ENCODE measurements around the gene MYL12A.
"Not testable (repeated sequence)": the region's sequence is repeated elsewhere in the genome, so short reads cannot be mapped to it uniquely, and the experiment has no call there.

Gene MYL12A

GRCh38 chr18:3256693-3257626 is 9.4 kb downstream of the MYL12A start:
- no peak for DNase-seq

DNA sequence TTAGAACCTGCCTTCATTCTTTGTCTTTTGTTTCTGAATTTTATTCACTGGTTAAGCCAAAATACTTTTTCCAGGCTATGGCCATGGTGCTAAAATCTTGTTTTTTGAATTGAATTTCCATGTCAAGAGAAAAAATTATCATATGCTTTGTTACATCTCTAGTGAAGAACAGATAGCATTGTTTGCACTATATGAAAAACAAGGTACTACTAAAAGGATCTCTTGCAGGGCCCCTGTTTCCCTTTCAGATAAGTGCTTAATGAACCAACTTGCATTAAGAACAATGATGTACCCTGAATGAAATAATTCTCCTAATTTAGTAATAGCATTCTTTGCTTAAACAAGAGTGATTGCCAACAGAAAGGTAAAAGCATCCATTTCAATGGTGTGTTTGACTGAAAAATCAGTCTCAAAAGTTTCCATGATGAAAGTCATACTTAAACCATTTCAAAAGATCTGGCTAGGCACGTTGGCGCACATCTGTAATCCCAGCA is 10.1 kb downstream of the MYL12A start:
- DNase-seq = no peak

- DNase-seq = no peak
Measured at GRCh38 chr18:3260995-3261372, 13.4 kb downstream of the MYL12A start.

GRCh38 chr18:3261373-3262233 is 14.0 kb downstream of the MYL12A start, which contains the start of gene MYL12B:
TSS of gene MYL12B (plus strand) at chr18:3262133. CDS start at chr18:3272899, 10,766 bp downstream.
- DNase-seq = peak; percentile 75 to 93 (median 89)

- DNase-seq = peak in 2 of 3 experiments; percentile 42 to 47
Measured at GRCh38 chr18:3262234-3263131, 14.9 kb downstream of the MYL12A start.

DNA sequence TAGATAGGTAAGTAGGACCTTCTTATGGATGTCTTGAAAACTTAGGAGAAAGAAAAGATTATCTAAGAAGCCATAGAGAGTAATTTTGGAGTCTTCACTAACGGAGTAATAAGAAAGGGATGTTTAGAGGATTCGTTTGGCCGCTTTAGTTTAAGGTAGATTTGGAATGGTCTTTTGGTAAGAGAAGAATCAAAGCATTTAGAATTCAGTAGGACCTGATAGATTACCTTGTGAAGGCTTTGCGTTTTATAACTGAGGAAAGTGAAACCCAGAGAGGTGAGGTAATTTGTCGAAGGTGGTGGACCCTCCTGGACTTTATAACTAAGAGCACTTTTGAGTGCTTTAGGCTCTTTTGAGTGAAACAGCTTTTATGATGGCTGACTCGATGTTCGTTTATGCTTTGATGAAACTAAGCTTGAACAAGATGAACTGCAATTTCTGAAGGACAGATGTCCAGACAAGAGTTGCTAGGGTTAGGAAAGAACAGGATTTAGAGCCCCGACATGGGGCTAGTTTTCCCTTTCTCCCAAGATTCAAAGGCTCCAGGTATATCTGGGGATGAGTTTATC is 15.6 kb downstream of the MYL12A start:
- no peak for DNase-seq

DNA sequence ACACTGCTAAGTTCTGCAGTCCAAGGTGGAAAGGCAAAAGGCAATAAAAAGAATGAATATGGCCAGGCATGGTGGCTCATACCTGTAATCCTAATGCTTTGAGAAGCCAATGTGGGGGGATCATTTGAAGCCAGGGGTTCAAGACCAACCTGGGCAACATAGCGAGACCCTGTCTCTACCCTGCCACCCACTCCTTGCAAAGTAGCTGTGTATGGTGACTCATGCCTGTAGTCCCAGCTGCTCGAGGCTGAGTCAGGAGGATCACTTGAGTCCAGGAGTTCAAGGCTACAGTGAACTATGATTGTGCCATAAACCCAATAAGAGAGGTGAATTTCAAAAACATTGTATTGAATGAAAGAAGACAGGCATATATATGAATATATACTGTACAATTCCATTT is 16.8 kb downstream of the MYL12A start:
- no peak for DNase-seq

GRCh38 chr18:3265564-3266033 is 18.0 kb downstream of the MYL12A start:
- DNase-seq = no peak

DNA sequence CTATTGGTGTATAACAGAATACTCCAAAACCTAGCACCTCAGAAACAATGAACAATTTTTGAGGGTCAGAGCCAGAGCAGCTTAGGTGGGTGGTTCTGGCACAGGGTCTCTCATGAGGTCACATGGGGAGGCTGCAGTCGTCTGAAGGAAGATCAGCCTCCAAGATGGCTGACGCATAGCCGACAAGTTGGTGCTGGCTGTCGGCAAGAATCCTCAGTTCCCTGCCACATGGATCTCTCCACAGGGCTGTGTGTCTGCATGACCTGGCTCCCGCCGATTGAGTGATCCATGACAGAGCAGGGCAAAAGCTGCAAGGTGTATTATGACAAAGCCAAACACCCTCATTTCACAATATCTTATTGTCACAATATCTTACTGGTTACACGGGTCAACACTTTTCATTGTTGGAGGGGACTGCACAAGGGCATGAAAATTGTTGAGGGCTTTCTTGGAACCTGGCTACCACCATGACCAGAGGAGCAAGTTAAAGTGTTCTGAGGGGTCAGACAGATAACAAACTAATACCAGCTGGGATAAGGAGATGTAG is 18.5 kb downstream of the MYL12A start:
- no peak for DNase-seq

- no peak for DNase-seq
Measured at GRCh38 chr18:3268306-3268705, 20.7 kb downstream of the MYL12A start.

DNA sequence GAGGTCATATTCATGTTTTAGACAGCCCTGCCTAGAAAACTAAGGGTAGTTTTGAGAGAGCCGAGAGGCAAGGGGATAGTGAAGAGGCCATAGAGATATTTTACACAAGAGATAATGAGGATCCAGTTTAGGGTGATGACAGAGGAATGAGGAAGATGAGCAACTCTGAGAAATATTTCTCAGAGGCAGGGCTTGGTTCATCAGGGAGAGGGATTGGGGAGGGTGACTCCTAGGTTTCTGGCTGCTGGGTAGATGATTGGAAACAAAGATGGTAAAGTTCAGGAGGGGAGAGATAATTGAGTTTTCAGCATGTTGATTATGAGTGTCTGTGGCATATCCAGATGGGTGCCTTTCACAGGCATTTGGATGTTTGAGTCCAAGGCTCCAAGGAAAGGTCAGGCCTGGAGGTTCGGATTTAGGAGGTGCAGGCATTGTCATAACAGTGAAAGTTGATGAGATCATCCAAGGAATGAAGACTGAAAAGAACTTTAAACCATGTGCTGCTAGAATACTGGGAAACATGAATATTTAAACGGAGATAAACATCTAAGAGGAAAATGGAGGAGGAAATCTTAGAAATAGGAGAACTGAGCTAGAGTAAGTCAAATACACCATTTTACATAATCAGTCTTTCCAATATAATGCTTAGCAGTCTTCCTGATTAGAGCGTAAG is 21.8 kb downstream of the MYL12A start:
- no peak for DNase-seq

- DNase-seq = no peak
Measured at GRCh38 chr18:3269914-3270299, 22.3 kb downstream of the MYL12A start.

- DNase-seq = no peak
Measured at GRCh38 chr18:3273042-3273441, 25.4 kb downstream of the MYL12A start.

DNA sequence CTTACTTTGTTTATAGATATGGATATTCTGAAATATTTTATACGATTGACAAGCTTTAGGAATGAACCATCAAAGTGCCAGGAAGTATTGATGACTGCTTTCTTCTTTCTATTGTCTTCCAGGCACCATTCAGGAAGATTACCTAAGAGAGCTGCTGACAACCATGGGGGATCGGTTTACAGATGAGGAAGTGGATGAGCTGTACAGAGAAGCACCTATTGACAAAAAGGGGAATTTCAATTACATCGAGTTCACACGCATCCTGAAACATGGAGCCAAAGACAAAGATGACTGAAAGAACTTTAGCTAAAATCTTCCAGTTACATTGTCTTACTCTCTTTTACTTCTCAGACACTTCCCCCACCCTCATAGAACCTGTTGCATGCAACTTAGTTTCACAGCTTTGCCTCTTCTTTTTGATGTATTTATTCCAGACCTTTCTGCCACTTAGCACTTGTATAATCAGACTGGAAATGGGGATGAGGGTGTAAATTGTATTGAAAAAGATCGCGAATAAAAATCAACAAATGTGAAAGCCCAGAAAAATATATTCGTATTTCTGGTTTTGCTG is 30.1 kb downstream of the MYL12A start:
- DNase-seq = not testable (repeated sequence)

GRCh38 chr18:3279201-3280185 is 31.9 kb downstream of the MYL12A start:
- no peak for DNase-seq

DNA sequence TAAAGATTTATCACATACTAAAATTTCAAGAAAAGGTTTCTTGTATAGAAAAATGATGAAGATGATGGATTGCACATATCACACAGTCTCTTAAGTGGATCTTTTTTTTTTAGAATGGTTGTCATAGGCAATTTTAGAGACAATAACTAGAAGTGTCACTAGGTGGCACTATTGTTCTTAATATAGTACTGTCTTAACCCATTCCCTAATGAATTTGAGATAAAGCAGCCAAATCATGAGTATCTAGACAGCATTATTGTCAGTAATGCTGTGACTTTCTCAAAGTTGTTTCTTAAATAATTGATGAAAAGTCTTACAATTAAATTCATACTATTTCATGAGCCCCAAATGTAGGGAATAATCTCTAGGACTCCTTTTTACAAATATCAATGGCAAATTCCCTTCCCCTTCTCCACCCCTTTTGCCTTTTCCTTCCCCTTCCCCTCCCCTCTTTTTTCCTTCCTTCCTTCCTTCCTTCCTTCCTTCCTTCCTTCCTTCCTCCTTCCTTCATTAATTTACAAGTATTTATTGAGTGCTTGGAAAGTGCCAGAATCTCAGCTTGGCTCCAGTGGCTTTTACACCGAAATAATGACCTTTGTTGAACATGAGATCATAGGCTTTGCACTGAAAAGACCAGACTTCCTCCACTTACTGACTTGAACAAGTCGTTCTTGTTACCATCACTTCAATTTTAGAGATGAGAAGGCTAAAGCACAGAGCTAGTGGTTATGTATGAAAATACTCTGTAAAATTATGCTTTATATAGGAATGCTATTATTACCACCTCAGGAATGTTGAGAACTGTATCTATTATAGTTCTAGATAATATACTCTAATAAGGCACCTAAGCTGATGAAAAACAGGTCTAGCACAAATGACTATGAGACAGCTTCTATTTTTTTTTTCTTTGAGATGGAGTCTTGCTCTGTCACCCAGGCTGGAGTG is 34.1 kb downstream of the MYL12A start:
- peak; percentile 55 to 90 (median 88) for DNase-seq

- DNase-seq = no peak
Measured at GRCh38 chr18:3283253-3283863, 35.8 kb downstream of the MYL12A start.

- DNase-seq = no peak
Measured at GRCh38 chr18:3283908-3284307, 36.3 kb downstream of the MYL12A start.

Measured in NCI-H1417 (cell line).